ENCODE data around the gene RHOU.
"Not testable (repeated sequence)": the region's sequence is repeated elsewhere in the genome, so short reads cannot be mapped to it uniquely, and the experiment has no call there.

Gene RHOU

DNA sequence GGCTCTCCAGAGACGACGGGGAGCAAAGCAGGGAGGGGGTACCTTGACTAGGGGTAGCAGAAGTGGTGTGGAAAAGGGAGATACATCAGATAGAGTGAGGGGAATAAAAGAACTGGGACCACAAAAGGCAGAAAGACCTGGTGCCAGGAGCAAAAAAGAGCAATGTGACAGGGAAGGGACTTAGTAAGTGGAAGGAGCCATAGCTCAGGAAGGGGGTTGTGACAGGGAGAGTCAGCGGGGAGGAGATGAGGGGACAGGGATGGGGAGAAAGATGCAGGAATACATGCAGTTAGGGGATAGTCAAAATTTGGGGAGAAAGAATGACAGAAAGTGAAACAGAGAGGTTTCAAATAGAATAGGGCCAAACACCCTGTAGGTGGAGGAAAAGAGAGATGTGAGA lies 20.5 kb downstream of the RHOU start:
- DNase-seq (ENCODE audit: low read depth in 1 of 2, low spot score in 1 of 2), result no peak

- DNase-seq (ENCODE audit: low read depth in 1 of 2, low spot score in 1 of 2), result no peak
Observed at GRCh38 chr1:228756457-228756856, 21.2 kb downstream of the RHOU start.

- no peak for DNase-seq (ENCODE audit: low read depth in 1 of 2, low spot score in 1 of 2)
Observed at GRCh38 chr1:228758447-228758846, 23.2 kb downstream of the RHOU start.

GRCh38 chr1:228760979-228761378 lies 25.7 kb downstream of the RHOU start:
- no peak for DNase-seq (ENCODE audit: low read depth in 1 of 2, low spot score in 1 of 2)

- no peak for DNase-seq (ENCODE audit: low read depth in 1 of 2, low spot score in 1 of 2)
Observed at GRCh38 chr1:228763561-228763960, 28.3 kb downstream of the RHOU start.

- DNase-seq (ENCODE audit: low read depth in 1 of 2, low spot score in 1 of 2), result no peak
Observed at GRCh38 chr1:228765168-228765946, 30.1 kb downstream of the RHOU start.

- DNase-seq (ENCODE audit: low read depth in 1 of 2, low spot score in 1 of 2), result no peak
Observed at GRCh38 chr1:228766788-228767187, 31.5 kb downstream of the RHOU start.

GRCh38 chr1:228767636-228768354 lies 32.5 kb downstream of the RHOU start:
- no peak for DNase-seq (ENCODE audit: low read depth in 1 of 2, low spot score in 1 of 2)

DNA sequence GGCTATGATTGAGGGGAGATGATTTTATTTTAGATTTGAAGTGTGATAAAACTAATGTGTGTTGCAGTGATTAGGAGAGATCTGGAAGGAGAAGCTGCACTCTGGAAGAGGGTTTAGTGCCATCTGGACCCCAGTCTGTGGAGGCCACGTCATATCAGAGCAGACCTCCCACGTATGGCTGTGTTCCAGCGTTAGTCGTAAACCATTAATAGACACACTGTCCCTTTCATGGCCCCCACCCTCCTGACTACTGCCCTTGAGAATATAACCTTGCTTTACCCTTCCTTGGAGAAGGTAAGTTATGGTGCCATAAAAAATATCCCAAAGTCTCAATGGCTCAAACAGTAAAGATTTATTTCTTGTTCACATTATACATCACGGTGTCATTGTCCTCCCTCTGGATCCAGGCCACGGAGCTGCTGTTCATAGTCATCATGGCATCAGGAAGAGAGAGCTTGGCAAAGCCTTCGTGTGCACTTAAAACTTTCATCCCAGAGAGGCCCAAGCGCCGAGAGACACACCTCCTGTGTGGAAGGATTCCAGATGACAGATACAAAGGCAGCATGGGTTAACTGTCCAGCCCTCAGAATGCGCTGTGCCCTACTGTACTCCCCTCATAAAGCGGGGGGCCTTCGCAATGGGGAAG lies 33.2 kb downstream of the RHOU start:
- DNase-seq (ENCODE audit: low read depth in 1 of 2, low spot score in 1 of 2), result no peak

DNA sequence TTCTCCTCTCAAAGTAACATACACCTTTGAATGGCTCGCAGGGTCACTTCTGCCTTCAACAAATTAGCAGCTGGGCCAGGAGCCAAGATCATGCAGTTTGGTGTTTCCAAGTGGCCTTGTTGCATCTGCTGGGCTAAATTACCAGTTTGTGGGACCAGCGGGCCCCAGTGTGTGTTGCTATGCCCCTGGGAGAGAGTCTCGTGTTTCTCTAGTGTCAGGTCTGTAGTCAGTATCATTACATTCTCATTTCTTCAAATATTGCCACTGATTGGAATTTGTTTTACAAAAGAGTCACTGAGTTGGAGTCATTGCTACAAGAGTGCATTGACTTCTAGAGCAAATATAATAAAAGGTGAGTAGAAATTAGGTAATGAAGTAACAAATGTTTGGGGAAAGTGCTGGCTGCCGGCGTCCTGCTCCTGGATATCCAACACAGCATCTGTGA lies 35.5 kb downstream of the RHOU start:
- DNase-seq (ENCODE audit: low read depth in 1 of 2, low spot score in 1 of 2), result no peak

DNA sequence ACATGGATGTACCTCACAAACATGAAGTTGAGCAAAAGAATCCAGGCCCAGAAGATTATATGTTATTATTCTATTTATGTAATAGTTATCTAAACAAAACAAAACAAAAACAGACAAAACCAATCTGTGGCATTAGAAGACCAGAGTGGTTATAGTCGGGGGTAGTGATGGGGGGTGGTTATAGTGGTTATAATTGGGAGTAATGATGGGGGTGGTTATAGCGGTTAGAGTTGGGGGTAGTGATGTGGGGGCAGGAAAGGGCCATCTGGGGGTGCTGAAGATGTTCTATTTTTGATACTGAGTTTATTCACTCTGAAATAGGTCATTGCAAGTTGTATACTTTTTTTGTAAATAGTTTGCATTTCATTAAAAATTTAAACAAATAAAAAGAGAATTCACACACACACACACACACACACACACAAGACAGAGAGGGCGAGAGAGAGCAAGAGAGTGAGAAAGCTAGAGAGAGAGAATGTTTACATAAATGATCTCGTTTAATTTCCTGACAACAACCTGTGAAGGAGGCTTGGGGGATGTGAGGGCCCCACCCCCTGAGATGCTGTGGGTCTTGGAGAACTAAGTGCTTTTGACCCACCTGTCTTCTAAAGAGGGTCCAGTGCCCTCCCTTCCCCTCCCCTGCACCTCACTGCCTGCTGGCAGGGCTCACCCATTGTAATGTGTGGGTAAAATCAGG lies 37.4 kb downstream of the RHOU start:
- DNase-seq (ENCODE audit: low read depth in 1 of 2, low spot score in 1 of 2), result no peak

DNA sequence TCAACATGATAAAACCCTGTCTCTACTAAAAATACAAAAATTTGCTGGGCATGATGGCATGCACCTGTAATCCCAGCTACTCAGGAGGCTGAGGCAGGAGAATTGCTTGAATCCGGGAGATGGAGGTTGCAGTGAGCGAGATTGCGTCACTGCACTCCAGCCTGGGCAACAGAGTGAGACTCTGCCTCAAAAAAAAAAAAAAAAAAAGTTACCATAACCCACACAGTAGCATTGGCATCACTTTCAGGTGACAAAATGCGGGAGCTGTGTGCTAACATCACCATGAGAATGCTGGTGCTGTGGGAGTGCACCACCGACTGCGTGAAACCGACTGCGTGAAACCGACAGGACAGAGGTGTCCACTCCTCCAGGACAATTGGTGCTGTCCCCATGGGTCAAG lies 40.7 kb downstream of the RHOU start:
- DNase-seq (ENCODE audit: low read depth in 1 of 2, low spot score in 1 of 2), result not testable (repeated sequence)

GRCh38 chr1:228776449-228776848 lies 41.2 kb downstream of the RHOU start:
- no peak for DNase-seq (ENCODE audit: low read depth in 1 of 2, low spot score in 1 of 2)

DNA sequence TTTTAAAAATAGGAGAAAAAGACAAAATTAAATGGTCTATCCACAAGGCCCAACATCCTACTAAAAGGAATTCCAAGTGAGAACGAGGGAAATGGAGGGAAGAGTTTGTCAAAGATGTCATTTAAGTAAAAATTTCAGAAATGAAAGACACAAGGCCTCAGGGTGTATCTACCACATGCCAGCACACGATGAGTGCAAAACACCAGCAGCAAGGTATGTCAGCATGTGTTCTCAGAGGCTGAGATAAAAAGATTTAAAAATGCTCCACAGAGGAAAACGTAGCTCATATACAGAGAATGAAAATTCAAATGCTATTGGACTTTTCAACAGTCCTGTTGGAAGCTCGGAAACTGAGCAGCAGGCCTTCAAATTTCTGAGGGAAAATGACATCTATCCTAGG lies 42.0 kb downstream of the RHOU start:
- no peak for DNase-seq (ENCODE audit: low read depth in 1 of 2, low spot score in 1 of 2)

DNA sequence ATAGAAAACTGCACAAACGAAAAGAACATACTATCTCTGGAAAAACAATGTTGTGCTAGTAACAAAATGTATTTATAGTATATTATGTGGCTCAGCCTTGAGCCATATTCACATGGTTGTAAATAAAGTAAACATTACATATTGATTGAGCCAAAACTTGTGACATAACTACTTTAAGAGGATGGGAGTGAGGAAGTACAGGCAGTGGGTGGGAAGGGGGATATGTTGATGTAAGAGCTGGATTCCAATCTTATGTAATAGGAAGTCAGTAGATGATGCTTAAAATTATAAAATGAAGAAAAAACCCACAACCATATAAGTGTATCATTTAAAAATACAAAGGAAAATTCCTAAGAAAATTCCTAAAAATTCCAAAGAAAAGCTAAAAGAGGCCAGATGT lies 42.7 kb downstream of the RHOU start:
- no peak for DNase-seq (ENCODE audit: low read depth in 1 of 2, low spot score in 1 of 2)

- DNase-seq (ENCODE audit: low read depth in 1 of 2, low spot score in 1 of 2), result no peak
Observed at GRCh38 chr1:228778466-228778865, 43.2 kb downstream of the RHOU start.

GRCh38 chr1:228778961-228779360 lies 43.7 kb downstream of the RHOU start:
- DNase-seq (ENCODE audit: low read depth in 1 of 2, low spot score in 1 of 2), result no peak

DNA sequence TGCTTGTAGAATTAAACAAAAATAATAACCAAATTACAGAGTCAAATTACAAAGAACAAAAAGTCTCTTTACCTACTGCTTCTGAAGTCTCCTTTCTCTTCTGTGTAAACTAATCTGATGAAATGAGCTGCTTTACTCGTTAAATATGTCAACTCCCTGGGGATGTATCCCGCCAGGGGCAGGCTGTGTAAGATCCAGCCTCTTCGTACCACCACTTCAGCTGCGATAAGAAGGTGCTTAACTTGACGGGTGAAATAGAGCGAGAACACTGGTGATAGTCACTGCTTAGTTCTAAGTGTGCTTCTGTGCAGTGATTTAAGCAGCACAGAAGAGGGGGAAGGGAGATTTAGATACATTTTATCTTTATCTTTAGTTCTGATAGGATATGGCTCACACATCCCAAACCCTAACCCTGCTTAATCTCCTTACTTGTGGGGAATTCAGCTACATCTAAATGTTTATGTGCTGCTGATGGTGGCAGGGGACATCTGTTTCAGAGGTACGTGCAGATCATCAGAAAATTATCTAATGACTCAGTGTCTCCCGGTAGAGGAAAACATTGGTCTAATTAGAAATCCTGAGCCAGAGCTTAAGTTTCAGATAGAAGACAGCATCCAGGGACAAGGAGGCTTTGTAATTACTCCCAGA lies 46.0 kb downstream of the RHOU start:
- no peak for DNase-seq (ENCODE audit: low read depth in 1 of 2, low spot score in 1 of 2)

- no peak for DNase-seq (ENCODE audit: low read depth in 1 of 2, low spot score in 1 of 2)
Observed at GRCh38 chr1:228781809-228782661, 46.8 kb downstream of the RHOU start.

Data from stimulated activated CD4-positive, alpha-beta T cell treated with anti-CD3 and anti-CD28 coated beads, Interleukin-15, amount 100 ng/mL, for 1 hour (primary cell).